T47D (cell line): Measurements from ENCODE around the gene PPHLN1.
A peak's percentile ranks its signal among the peaks of the same experiment; 100 is the strongest.
"Not testable (repeated sequence)": the region's sequence is repeated elsewhere in the genome, so short reads cannot be mapped to it uniquely, and the experiment has no call there.

Experiments used
- DNase-seq, 2 experiments: peaks; one replicate each; pipeline versions ENCODE4 v3.0.0 to v3.0.0-alpha.2; 2011 to 2012; ENCODE audit warnings: low read depth in 1 of 2, low spot score in 1 of 2
- JUND ChIP-seq: IDR thresholded peaks from 2 replicates; pipeline ENCODE4 v1.6.1; 2012; ENCODE audit warnings: low read depth
- in situ Hi-C: cut with HindIII; loops from 2 replicates; pipeline ENCODE4 v1.10.0; 2016; ENCODE audit warnings: low sequenced_read_pairs, low pct_unique_long_range_greater_than_20kb

The PPHLN1 gene

GRCh38 chr12:42332301-42333285 lies 6.6 kb downstream of the PPHLN1 start:
- no peak for TF ChIP-seq JUND
- DNase-seq = peak; percentile 37 to 69
- in situ Hi-C loops = no loop called here

- peak in 1 of 2 experiments; percentile 55 for DNase-seq
- in situ Hi-C loops = no loop called here
- TF ChIP-seq JUND = no peak
Observed at GRCh38 chr12:42336286-42336685, 10.3 kb downstream of the PPHLN1 start.

GRCh38 chr12:42338280-42338679 lies 12.3 kb downstream of the PPHLN1 start:
- in situ Hi-C loops = no loop called here
- TF ChIP-seq JUND = no peak
- no peak for DNase-seq

GRCh38 chr12:42342028-42342427 lies 16.1 kb downstream of the PPHLN1 start:
- DNase-seq = no peak
- TF ChIP-seq JUND = no peak
- in situ Hi-C loops = no loop called here

GRCh38 chr12:42343721-42344120 lies 17.8 kb downstream of the PPHLN1 start:
- in situ Hi-C loops = no loop called here
- DNase-seq = no peak
- no peak for TF ChIP-seq JUND

- TF ChIP-seq JUND = no peak
- in situ Hi-C loops = no loop called here
- no peak for DNase-seq
Observed at GRCh38 chr12:42346403-42347002, 20.5 kb downstream of the PPHLN1 start.

- in situ Hi-C loops, DNase-seq: not testable (repeated sequence)
Observed at GRCh38 chr12:42349119-42350020, 23.4 kb downstream of the PPHLN1 start.

- DNase-seq, in situ Hi-C loops: not testable (repeated sequence)
Observed at GRCh38 chr12:42350021-42350407, 24.0 kb downstream of the PPHLN1 start.

GRCh38 chr12:42356344-42356743 lies 30.4 kb downstream of the PPHLN1 start:
- in situ Hi-C loops = no loop called here
- no peak for DNase-seq
- TF ChIP-seq JUND = no peak

- no peak for DNase-seq
- TF ChIP-seq JUND = no peak
- in situ Hi-C loops = no loop called here
Observed at GRCh38 chr12:42360747-42361403, 34.9 kb downstream of the PPHLN1 start.

GRCh38 chr12:42361909-42362646 lies 36.1 kb downstream of the PPHLN1 start:
- no peak for TF ChIP-seq JUND
- DNase-seq = no peak
- in situ Hi-C loops = no loop called here
